H9 (cell line): ENCODE results near the gene TMEM163. TPM values are rescaled to one million over a fixed set of nuclear protein-coding genes. Genes with fewer than 3 reads are reported as not detected.

ENCODE experiments used
- DNase-seq: peaks from one replicate; pipeline ENCODE4 v3.0.0-alpha.2; 2017
- H2AFZ ChIP-seq: one replicate; pipeline ENCODE4 v1.6.1; 2013; ENCODE audit warnings: mild to moderate bottlenecking, low read length, control low read depth, moderate library complexity
- H2AK5ac ChIP-seq: 2 replicates; pipeline ENCODE4 v1.6.1; 2013; ENCODE audit warnings: low read length, control low read depth, mixed read lengths; ENCODE audit not compliant: insufficient read length
- H2BK120ac ChIP-seq: one replicate; pipeline ENCODE4 v1.6.1; 2013; ENCODE audit warnings: low read depth, mild to moderate bottlenecking, low read length, control low read depth, inconsistent platforms; ENCODE audit not compliant: poor library complexity, severe bottlenecking
- H2BK12ac ChIP-seq: 2 replicates; pipeline ENCODE4 v1.6.1; 2013; ENCODE audit warnings: low read length, control low read depth, mixed read lengths, low read depth; ENCODE audit not compliant: insufficient read length
- H2BK15ac ChIP-seq: 2 replicates; pipeline ENCODE4 v1.6.1; 2013; ENCODE audit warnings: low read depth, low read length, control low read depth
- H2BK20ac ChIP-seq: one replicate; pipeline ENCODE4 v1.6.1; 2013; ENCODE audit warnings: low read depth, mild to moderate bottlenecking, low read length, control low read depth, inconsistent platforms; ENCODE audit not compliant: poor library complexity, severe bottlenecking
- H2BK5ac ChIP-seq: 2 replicates; pipeline ENCODE4 v1.6.1; 2013; ENCODE audit warnings: low read length, control low read depth, mixed read lengths; ENCODE audit not compliant: insufficient read length
- H3K14ac ChIP-seq: 2 replicates; pipeline ENCODE4 v1.6.1; 2013; ENCODE audit warnings: low read length, control low read depth; ENCODE audit not compliant: insufficient read depth
- H3K18ac ChIP-seq: 2 replicates; pipeline ENCODE4 v1.6.1; 2013; ENCODE audit warnings: low read depth, mild to moderate bottlenecking, mixed read lengths, low read length, control low read depth; ENCODE audit not compliant: insufficient read length
- H3K23ac ChIP-seq: 2 replicates; pipeline ENCODE4 v1.6.1; 2013; ENCODE audit warnings: low read length, control low read depth, mixed read lengths, low read depth; ENCODE audit not compliant: insufficient read length
- H3K23me2 ChIP-seq: 2 replicates; pipeline ENCODE4 v1.6.1; 2013; ENCODE audit warnings: low read depth, mild to moderate bottlenecking, mixed read lengths, low read length, control low read depth; ENCODE audit not compliant: insufficient read length, poor library complexity, severe bottlenecking
- H3K27ac ChIP-seq: 2 replicates; pipeline ENCODE4 v1.5.1; 2013; ENCODE audit warnings: low read length, control low read depth, mixed read lengths, low read depth; ENCODE audit not compliant: insufficient read length
- H3K27me3 ChIP-seq: 2 replicates; pipeline ENCODE4 v1.6.1; 2013; ENCODE audit warnings: low read length, control low read depth, inconsistent platforms; ENCODE audit not compliant: insufficient read depth
- H3K4ac ChIP-seq: 2 replicates; pipeline ENCODE4 v1.6.1; 2013; ENCODE audit warnings: low read depth, mild to moderate bottlenecking, control low read depth, inconsistent platforms, low read length, moderate library complexity
- H3K4me1 ChIP-seq: 2 replicates; pipeline ENCODE4 v1.6.1; 2013; ENCODE audit warnings: low read length, control low read depth, inconsistent platforms; ENCODE audit not compliant: insufficient read depth
- H3K4me2 ChIP-seq: 2 replicates; pipeline ENCODE4 v1.6.1; 2013; ENCODE audit warnings: low read length, control low read depth, mixed read lengths; ENCODE audit not compliant: insufficient read length, insufficient read depth
- H3K56ac ChIP-seq: 2 replicates; pipeline ENCODE4 v1.6.1; 2013; ENCODE audit warnings: low read depth, mild to moderate bottlenecking, mixed read lengths, low read length, control low read depth; ENCODE audit not compliant: insufficient read length
- H3K79me1 ChIP-seq: 2 replicates; pipeline ENCODE4 v1.6.1; 2013; ENCODE audit warnings: low read depth, mild to moderate bottlenecking, moderate library complexity, low read length, control low read depth, inconsistent platforms; ENCODE audit not compliant: insufficient read depth, poor library complexity, severe bottlenecking
- H3K79me2 ChIP-seq: 2 replicates; pipeline ENCODE4 v1.6.1; 2013; ENCODE audit warnings: low read length, control low read depth, inconsistent platforms; ENCODE audit not compliant: insufficient read depth
- H3K9ac ChIP-seq: 2 replicates; pipeline ENCODE4 v1.6.1; 2013; ENCODE audit warnings: low read length, control low read depth, mixed read lengths; ENCODE audit not compliant: insufficient read length; ENCODE audit errors: extremely low read depth
- H3K9me3 ChIP-seq: one replicate; pipeline ENCODE4 v1.6.1; 2013; ENCODE audit warnings: low read depth, low read length, inconsistent platforms; ENCODE audit not compliant: control insufficient read depth
- H3T11ph ChIP-seq: one replicate; pipeline ENCODE4 v1.6.1; 2013; ENCODE audit warnings: mild to moderate bottlenecking, low read length, control low read depth, inconsistent platforms
- H4K20me1 ChIP-seq: one replicate; pipeline ENCODE4 v1.6.1; 2013; ENCODE audit not compliant: control insufficient read depth, insufficient read length, insufficient read depth
- H4K5ac ChIP-seq: 2 replicates; pipeline ENCODE4 v1.6.1; 2013; ENCODE audit warnings: low read depth, mild to moderate bottlenecking, mixed read lengths, low read length, control low read depth; ENCODE audit not compliant: insufficient read length
- H4K8ac ChIP-seq: replicated peaks from 2 replicates; pipeline ENCODE4 v1.6.1; 2013; ENCODE audit warnings: low read length, control low read depth, mixed read lengths, low read depth; ENCODE audit not compliant: insufficient read length
- H4K91ac ChIP-seq: 2 replicates; pipeline ENCODE4 v1.6.1; 2013; ENCODE audit warnings: low read depth, mild to moderate bottlenecking, moderate library complexity, mixed read lengths, low read length, control low read depth; ENCODE audit not compliant: insufficient read length
- H3K27ac Mint-ChIP-seq, 3 experiments: 2 replicates in 2 of 3; 3 replicates in 1 of 3; pipeline ENCODE4 v1.8.0; 2020 to 2021; ENCODE audit warnings: mixed read lengths in 3 of 3, mild to moderate bottlenecking in 1 of 3, moderate library complexity in 1 of 3
- H3K27me3 Mint-ChIP-seq: 2 replicates; pipeline ENCODE4 v1.8.0; 2021; ENCODE audit warnings: low read depth, mild to moderate bottlenecking, moderate library complexity, mixed read lengths
- H3K36me3 Mint-ChIP-seq, 3 experiments: 2 replicates in 2 of 3; 3 replicates in 1 of 3; pipeline ENCODE4 v1.8.0; 2020 to 2021; ENCODE audit warnings: low read depth in 3 of 3, mixed read lengths in 3 of 3; ENCODE audit not compliant: insufficient read depth in 1 of 3
- H3K4me1 Mint-ChIP-seq, 2 experiments: 2 replicates each; pipeline ENCODE4 v1.8.0; 2020; ENCODE audit warnings: mixed read lengths in 2 of 2
- H3K4me3 Mint-ChIP-seq, 2 experiments: 2 replicates in 1 of 2; 3 replicates in 1 of 2; pipeline ENCODE4 v1.8.0; 2020 to 2021; ENCODE audit warnings: mild to moderate bottlenecking in 2 of 2, mixed read lengths in 2 of 2, moderate library complexity in 1 of 2
- H3K9me3 Mint-ChIP-seq, 2 experiments: 2 replicates in 1 of 2; 3 replicates in 1 of 2; pipeline ENCODE4 v1.8.0; 2020; ENCODE audit warnings: mild to moderate bottlenecking in 2 of 2, mixed read lengths in 2 of 2, moderate library complexity in 1 of 2
- WGBS: extraction: QIAGEN DNeasy Blood & Tissue Kit; methylation state at CpG from one replicate; pipeline ENCODE4 v1.1.7; 2013; ENCODE audit warnings: missing lambda C conversion rate, low lambda C conversion rate, mixed read lengths; ENCODE audit not compliant: insufficient read length; ENCODE audit errors: extremely low coverage; 5-methylcytosine and 5-hydroxymethylcytosine counted together
- total RNA-seq: library from RNA; stranded (reverse); gene quantifications from 2 replicates; pipeline ENCODE4 v1.2.1, GENCODE V29; 2021
- TF ChIP-seq, protein P1 (sequence below): fragments of 200-600 bp; sonication (generic); conservative IDR thresholded peaks from 3 replicates; pipeline ENCODE4 v1.8.0; 2021; ENCODE audit warnings: antibody characterized with exemption, mild to moderate bottlenecking

Gene TMEM163
- total RNA-seq, 1 experiment from 2014 or later: 0.39 TPM

DNA sequence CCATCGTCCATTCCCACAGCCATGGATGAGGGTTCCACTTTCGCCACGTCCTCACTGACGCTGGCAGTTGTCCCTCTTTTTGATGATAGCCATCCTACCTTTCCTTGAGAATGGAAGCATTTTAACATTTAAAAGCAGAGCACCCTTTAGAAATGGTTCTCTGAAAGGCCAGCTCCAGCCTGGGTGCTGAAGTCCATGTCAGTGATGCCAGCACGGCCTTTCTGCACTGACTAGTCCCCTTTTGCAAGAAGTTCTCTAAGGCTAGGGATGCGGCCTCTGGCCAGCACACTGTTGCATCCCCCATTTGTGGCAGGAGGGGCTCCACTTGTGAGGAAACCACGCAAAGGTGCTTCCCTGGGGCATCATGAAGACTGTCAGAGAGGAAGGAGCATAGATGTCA, 261.4 kb downstream of the TMEM163 start:
- Histone ChIP-seq H3K23ac (no peak overlapping the region), H2BK15ac (no peak overlapping the region), H3K9ac (no peak overlapping the region), H4K5ac (no peak overlapping the region), H3T11ph (no peak overlapping the region), H3K27me3 (no peaks in the 10 kb centered on the region), H3K18ac (no peak overlapping the region), H3K14ac (no peak overlapping the region), H3K79me1 (no peaks in the 10 kb centered on the region), H2AFZ (no peak overlapping the region), H2AK5ac (no peak overlapping the region), H2BK20ac (no peak overlapping the region), H3K23me2 (no peaks in the 10 kb centered on the region), H2BK120ac (no peak overlapping the region), H3K27ac (no peak overlapping the region), H2BK12ac (no peak overlapping the region), H4K8ac (no peak overlapping the region), H4K20me1 (no peaks in the 10 kb centered on the region), H3K9me3 (no peaks in the 10 kb centered on the region), H3K79me2 (no peaks in the 10 kb centered on the region), H3K4me2 (no peak overlapping the region), H2BK5ac (no peak overlapping the region), H4K91ac (no peak overlapping the region), H3K4ac (no peak overlapping the region), H3K4me1 (no peaks in the 10 kb centered on the region), H3K56ac (no peak overlapping the region)
- no peak overlapping the region for H3K27ac Mint-ChIP-seq
- no peaks in the 10 kb centered on the region for H3K9me3 Mint-ChIP-seq
- no peak for DNase-seq
- peaks cover 2 to 6% of the 10 kb centered on the region in 2 experiments; a peak in 3 of 4 replicates for H3K4me1 Mint-ChIP-seq
- H3K4me3 Mint-ChIP-seq: no peak overlapping the region
- no peaks in the 10 kb centered on the region for H3K36me3 Mint-ChIP-seq
- peaks cover 2% of the 10 kb centered on the region for H3K27me3 Mint-ChIP-seq
- WGBS: no CpG with 5 or more reads among the region's 7 CpGs
- TF ChIP-seq, protein P1, sequence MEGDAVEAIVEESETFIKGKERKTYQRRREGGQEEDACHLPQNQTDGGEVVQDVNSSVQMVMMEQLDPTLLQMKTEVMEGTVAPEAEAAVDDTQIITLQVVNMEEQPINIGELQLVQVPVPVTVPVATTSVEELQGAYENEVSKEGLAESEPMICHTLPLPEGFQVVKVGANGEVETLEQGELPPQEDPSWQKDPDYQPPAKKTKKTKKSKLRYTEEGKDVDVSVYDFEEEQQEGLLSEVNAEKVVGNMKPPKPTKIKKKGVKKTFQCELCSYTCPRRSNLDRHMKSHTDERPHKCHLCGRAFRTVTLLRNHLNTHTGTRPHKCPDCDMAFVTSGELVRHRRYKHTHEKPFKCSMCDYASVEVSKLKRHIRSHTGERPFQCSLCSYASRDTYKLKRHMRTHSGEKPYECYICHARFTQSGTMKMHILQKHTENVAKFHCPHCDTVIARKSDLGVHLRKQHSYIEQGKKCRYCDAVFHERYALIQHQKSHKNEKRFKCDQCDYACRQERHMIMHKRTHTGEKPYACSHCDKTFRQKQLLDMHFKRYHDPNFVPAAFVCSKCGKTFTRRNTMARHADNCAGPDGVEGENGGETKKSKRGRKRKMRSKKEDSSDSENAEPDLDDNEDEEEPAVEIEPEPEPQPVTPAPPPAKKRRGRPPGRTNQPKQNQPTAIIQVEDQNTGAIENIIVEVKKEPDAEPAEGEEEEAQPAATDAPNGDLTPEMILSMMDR: no peak
